Loucy (cell line): Measurements from ENCODE around the gene KDM7A.

ENCODE experiments used
- H2AFZ ChIP-seq: fragments of 200-600 bp; sonication (generic); 2 replicates; pipeline ENCODE4 v1.6.0; 2016; ENCODE audit warnings: antibody characterized with exemption, mild to moderate bottlenecking, low read length, moderate library complexity
- H3F3A ChIP-seq: fragments of 200-600 bp; 2 replicates; pipeline ENCODE4 v1.6.0; 2016; ENCODE audit warnings: antibody characterized with exemption, low read depth, mild to moderate bottlenecking
- H3K27me3 ChIP-seq: fragments of 200-600 bp; sonication (generic); 2 replicates; pipeline ENCODE4 v1.6.1; 2014; ENCODE audit warnings: low read length, mild to moderate bottlenecking; ENCODE audit not compliant: insufficient read depth, poor library complexity, severe bottlenecking
- H3K36me3 ChIP-seq: fragments of 200-600 bp; sonication (generic); 2 replicates; pipeline ENCODE4 v1.6.1; 2016; ENCODE audit warnings: low read length; ENCODE audit not compliant: insufficient read depth
- H3K4me1 ChIP-seq: fragments of 200-600 bp; sonication (generic); 2 replicates; pipeline ENCODE4 v1.5.1; 2014; ENCODE audit warnings: low read length, mild to moderate bottlenecking; ENCODE audit not compliant: insufficient read depth, poor library complexity, severe bottlenecking
- H3K4me2 ChIP-seq: fragments of 200-600 bp; sonication (generic); 2 replicates; pipeline ENCODE4 v1.6.0; 2014; ENCODE audit warnings: antibody characterized with exemption, low read length, low read depth, mild to moderate bottlenecking; ENCODE audit not compliant: poor library complexity, severe bottlenecking
- H3K4me3 ChIP-seq: fragments of 200-600 bp; sonication (generic); 2 replicates; pipeline ENCODE4 v1.5.1; 2014; ENCODE audit warnings: low read length, mild to moderate bottlenecking, mixed read lengths; ENCODE audit not compliant: poor library complexity, severe bottlenecking
- H3K79me2 ChIP-seq: fragments of 200-600 bp; sonication (generic); 2 replicates; pipeline ENCODE4 v1.6.1; 2014; ENCODE audit warnings: low read length; ENCODE audit not compliant: insufficient read depth
- H3K9ac ChIP-seq: fragments of 200-600 bp; sonication (generic); 2 replicates; pipeline ENCODE4 v1.6.0; 2014; ENCODE audit warnings: mild to moderate bottlenecking, low read depth, low read length, moderate library complexity; ENCODE audit not compliant: poor library complexity, severe bottlenecking
- H3K9me2 ChIP-seq: fragments of 200-600 bp; sonication (generic); replicated peaks from 2 replicates; pipeline ENCODE4 v1.6.1; 2016; ENCODE audit warnings: low read depth, low read length, mixed read lengths
- H3K9me3 ChIP-seq: fragments of 200-600 bp; sonication (generic); 2 replicates; pipeline ENCODE4 v1.6.1; 2014; ENCODE audit warnings: mild to moderate bottlenecking, antibody characterized with exemption, low read length, low read depth; ENCODE audit not compliant: insufficient read depth
- H4K20me1 ChIP-seq: fragments of 200-600 bp; sonication (generic); 2 replicates; pipeline ENCODE4 v1.6.0; 2014; ENCODE audit warnings: antibody characterized with exemption, low read length, mild to moderate bottlenecking; ENCODE audit not compliant: insufficient read depth, poor library complexity, severe bottlenecking
- EZH2phosphoT487 ChIP-seq: fragments of 200-600 bp; IDR thresholded peaks from 2 replicates; pipeline ENCODE4 v1.6.1; 2018; ENCODE audit warnings: antibody characterized with exemption, mild to moderate bottlenecking, moderate library complexity, borderline replicate concordance
- TF ChIP-seq, protein P1 (sequence below): fragments of 200-600 bp; sonication (generic); conservative IDR thresholded peaks from 2 replicates; pipeline ENCODE4 v1.5.1; 2014; ENCODE audit warnings: mild to moderate bottlenecking, antibody characterized with exemption, low read length

The KDM7A gene

DNA sequence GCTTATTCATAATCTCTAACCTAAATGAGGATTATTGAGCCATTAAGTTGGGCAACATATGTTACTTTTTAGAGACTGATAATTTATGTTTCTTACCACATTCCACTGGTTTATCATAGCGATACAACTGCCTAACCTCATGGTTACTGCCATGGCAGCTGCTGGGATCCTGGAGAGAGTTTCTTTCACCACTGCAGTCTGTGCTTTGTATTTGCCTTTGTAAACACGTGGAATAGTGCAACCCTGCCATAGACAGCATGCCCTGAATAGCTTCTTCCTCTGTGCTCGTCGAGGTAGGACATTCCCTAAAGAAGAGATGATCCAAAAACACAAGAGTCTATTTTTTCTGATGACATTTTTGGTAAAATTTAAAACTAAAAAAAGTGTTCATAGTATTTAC lies 80.3 kb downstream of the KDM7A start:
- no peaks in the 10 kb centered on the region for H3F3A ChIP-seq
- no peaks in the 10 kb centered on the region for H3K9me3 ChIP-seq
- no peaks in the 10 kb centered on the region for H4K20me1 ChIP-seq
- no peaks in the 10 kb centered on the region for H3K9me2 ChIP-seq
- H3K4me2 ChIP-seq, result no peak overlapping the region
- no peak overlapping the region for H2AFZ ChIP-seq
- H3K4me1 ChIP-seq, result no peaks in the 10 kb centered on the region
- TF ChIP-seq EZH2phosphoT487, result no peak
- TF ChIP-seq, protein P1, sequence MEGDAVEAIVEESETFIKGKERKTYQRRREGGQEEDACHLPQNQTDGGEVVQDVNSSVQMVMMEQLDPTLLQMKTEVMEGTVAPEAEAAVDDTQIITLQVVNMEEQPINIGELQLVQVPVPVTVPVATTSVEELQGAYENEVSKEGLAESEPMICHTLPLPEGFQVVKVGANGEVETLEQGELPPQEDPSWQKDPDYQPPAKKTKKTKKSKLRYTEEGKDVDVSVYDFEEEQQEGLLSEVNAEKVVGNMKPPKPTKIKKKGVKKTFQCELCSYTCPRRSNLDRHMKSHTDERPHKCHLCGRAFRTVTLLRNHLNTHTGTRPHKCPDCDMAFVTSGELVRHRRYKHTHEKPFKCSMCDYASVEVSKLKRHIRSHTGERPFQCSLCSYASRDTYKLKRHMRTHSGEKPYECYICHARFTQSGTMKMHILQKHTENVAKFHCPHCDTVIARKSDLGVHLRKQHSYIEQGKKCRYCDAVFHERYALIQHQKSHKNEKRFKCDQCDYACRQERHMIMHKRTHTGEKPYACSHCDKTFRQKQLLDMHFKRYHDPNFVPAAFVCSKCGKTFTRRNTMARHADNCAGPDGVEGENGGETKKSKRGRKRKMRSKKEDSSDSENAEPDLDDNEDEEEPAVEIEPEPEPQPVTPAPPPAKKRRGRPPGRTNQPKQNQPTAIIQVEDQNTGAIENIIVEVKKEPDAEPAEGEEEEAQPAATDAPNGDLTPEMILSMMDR, result no peak
- H3K9ac ChIP-seq, result no peak overlapping the region
- no peaks in the 10 kb centered on the region for H3K27me3 ChIP-seq
- no peak overlapping the region for H3K4me3 ChIP-seq
- no peaks in the 10 kb centered on the region for H3K79me2 ChIP-seq
- peaks cover 19% of the 10 kb centered on the region; the same call in 1 of the 2 replicates for H3K36me3 ChIP-seq

DNA sequence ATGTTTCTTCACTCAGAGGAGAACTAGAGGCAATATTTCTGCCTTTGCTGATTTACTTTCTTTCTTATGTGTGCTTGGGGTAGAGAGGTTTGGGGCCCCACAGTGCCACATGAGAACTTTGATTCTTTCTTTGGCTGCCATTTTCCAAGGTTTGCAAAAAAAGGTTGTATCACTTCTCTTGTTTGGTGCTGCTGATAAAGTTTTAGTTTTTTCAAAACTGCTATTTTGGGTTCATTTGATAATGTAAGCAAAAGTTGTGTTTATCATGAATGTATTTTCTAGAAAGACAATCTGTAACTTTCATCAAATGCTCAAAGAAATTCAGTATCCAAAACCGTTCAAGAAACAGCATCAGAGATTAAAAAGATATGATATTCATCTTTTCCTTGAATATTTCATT lies 83.4 kb downstream of the KDM7A start:
- peaks cover 15% of the 10 kb centered on the region; the same call in 1 of the 2 replicates for H3K36me3 ChIP-seq
- no peaks in the 10 kb centered on the region for H3K4me1 ChIP-seq

DNA sequence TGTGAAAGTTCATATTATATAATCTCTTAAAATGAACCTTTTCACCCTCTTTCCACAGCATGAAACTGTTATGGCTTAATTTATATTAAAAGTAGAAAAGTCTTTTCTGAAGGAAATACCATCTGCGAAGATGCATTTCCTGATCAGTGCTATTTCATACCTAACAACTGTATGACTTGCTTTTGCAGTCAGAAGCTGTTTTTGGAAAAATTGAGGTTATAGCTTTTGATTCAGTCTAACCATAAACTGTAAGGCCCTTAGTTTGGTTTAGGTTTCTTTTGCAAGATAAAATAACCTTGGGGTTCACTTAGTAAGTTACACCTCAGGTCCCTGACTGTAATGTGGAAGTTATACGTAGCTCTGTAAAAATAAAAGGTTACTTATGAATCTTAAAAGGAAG lies 91.3 kb downstream of the KDM7A start:
- no peaks in the 10 kb centered on the region for H3K36me3 ChIP-seq
- no peaks in the 10 kb centered on the region for H3K9me2 ChIP-seq
- no peaks in the 10 kb centered on the region for H4K20me1 ChIP-seq
- no peak overlapping the region for H3K9ac ChIP-seq
- H3K4me1 ChIP-seq, result peaks cover 36% of the 10 kb centered on the region
- H3K9me3 ChIP-seq, result no peaks in the 10 kb centered on the region
- H3K27me3 ChIP-seq, result no peaks in the 10 kb centered on the region
- no peak overlapping the region for H3K4me2 ChIP-seq
- no peak for TF ChIP-seq EZH2phosphoT487
- H3F3A ChIP-seq, result no peaks in the 10 kb centered on the region; the same call in 1 of the 2 replicates
- no peak overlapping the region for H3K4me3 ChIP-seq
- H3K79me2 ChIP-seq, result no peaks in the 10 kb centered on the region
- H2AFZ ChIP-seq, result no peak overlapping the region

More for the DNA sequence above, 83.4 kb downstream of the KDM7A start:
- no peak overlapping the region for H2AFZ ChIP-seq
- no peaks in the 10 kb centered on the region for H3K79me2 ChIP-seq
- no peaks in the 10 kb centered on the region for H3K9me3 ChIP-seq
- no peaks in the 10 kb centered on the region for H3F3A ChIP-seq
- H3K9me2 ChIP-seq, result no peaks in the 10 kb centered on the region
- no peak overlapping the region for H3K9ac ChIP-seq
- no peaks in the 10 kb centered on the region for H3K27me3 ChIP-seq
- no peak overlapping the region for H3K4me2 ChIP-seq
- no peak overlapping the region for H3K4me3 ChIP-seq
- no peaks in the 10 kb centered on the region for H4K20me1 ChIP-seq
- TF ChIP-seq EZH2phosphoT487, result no peak
- TF ChIP-seq, protein P1, result no peak

DNA sequence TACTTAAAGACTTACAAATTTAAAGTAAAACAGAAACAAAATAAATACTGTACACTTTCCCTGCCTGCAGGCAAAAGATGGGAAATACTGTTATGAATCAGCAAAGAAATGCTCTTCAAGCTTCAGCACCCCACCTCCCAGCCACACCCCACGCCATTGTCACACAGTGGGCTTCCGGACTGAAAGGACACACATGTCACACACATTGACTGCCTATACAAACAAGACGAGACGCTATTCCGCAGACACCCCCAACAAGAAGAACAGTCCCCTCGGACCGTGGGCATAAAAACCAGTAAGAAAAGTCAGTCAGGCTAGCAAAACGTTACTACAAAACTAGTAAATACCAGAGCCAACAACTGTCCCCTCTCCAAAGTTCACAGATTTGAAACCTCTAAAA lies 91.8 kb downstream of the KDM7A start:
- TF ChIP-seq, protein P1, result no peak
- no peak for TF ChIP-seq EZH2phosphoT487
- H3K4me1 ChIP-seq, result peaks cover 36% of the 10 kb centered on the region

More for the DNA sequence above, 91.8 kb downstream of the KDM7A start:
- no peaks in the 10 kb centered on the region for H4K20me1 ChIP-seq
- no peaks in the 10 kb centered on the region for H3K36me3 ChIP-seq
- H3K4me2 ChIP-seq, result no peak overlapping the region
- no peak overlapping the region for H3K4me3 ChIP-seq
- H3K9ac ChIP-seq, result no peak overlapping the region
- H2AFZ ChIP-seq, result no peak overlapping the region
- H3F3A ChIP-seq, result no peaks in the 10 kb centered on the region; the same call in 1 of the 2 replicates
- no peaks in the 10 kb centered on the region for H3K27me3 ChIP-seq
- no peaks in the 10 kb centered on the region for H3K9me3 ChIP-seq
- H3K79me2 ChIP-seq, result no peaks in the 10 kb centered on the region
- no peaks in the 10 kb centered on the region for H3K9me2 ChIP-seq
